ENCODE data around the gene POMT1.
"Not testable (repeated sequence)": the region's sequence is repeated elsewhere in the genome, so short reads cannot be mapped to it uniquely, and the experiment has no call there.

POMT1 gene, protein sequence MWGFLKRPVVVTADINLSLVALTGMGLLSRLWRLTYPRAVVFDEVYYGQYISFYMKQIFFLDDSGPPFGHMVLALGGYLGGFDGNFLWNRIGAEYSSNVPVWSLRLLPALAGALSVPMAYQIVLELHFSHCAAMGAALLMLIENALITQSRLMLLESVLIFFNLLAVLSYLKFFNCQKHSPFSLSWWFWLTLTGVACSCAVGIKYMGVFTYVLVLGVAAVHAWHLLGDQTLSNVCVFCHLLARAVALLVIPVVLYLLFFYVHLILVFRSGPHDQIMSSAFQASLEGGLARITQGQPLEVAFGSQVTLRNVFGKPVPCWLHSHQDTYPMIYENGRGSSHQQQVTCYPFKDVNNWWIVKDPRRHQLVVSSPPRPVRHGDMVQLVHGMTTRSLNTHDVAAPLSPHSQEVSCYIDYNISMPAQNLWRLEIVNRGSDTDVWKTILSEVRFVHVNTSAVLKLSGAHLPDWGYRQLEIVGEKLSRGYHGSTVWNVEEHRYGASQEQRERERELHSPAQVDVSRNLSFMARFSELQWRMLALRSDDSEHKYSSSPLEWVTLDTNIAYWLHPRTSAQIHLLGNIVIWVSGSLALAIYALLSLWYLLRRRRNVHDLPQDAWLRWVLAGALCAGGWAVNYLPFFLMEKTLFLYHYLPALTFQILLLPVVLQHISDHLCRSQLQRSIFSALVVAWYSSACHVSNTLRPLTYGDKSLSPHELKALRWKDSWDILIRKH

DNA sequence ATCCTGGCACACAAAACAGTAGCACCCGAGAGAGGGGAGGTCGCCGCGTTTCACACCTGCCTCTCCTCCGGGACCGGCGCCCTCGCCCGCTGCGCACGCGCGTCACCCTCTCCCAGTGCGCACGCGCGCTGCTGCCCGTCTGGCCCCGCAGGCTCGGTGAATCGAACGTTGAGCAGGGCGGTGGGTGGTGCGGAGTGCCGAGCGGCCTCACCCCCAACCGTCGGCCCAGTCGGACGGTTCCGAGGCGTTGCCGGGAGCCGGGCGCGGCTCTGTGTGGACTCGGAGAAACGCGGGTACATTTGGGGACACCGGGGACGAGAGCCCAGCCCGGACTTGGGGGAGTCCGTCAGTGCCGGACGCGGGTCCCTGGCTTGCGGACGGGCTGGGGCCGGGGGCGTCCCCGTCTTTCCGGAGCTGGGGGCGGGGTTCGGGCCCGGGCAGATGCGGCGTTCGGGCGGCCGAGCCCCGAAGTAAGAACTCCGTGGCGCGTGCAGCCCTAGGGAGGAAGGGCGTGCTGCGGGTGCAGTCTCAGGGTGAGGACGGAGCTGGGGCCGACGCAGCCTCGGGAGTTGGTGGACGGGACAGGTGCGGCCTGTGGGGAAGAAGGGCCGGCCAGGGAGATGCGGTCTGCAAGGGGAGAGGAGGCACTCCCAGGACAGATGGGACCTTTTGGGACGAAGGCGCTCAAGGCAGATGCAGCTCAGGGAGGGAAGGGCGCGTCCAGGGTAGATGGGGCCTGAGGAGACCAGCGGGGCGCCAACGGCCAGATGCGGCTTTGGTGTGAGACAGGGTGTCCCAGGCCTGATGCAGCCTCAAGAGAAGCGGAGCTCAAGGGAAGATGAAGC, at the start of gene POMT1:
POMT1 (plus strand) TSS at position 138 of the 845 bp plus-strand sequence. CDS start 1,301 bp downstream, outside the sequence.
- H3K4me3 ChIP-seq (ENCODE audit: low read depth, low read length), result peak within 1 kb of the TSS; percentile 87
- TF ChIP-seq, protein P1, sequence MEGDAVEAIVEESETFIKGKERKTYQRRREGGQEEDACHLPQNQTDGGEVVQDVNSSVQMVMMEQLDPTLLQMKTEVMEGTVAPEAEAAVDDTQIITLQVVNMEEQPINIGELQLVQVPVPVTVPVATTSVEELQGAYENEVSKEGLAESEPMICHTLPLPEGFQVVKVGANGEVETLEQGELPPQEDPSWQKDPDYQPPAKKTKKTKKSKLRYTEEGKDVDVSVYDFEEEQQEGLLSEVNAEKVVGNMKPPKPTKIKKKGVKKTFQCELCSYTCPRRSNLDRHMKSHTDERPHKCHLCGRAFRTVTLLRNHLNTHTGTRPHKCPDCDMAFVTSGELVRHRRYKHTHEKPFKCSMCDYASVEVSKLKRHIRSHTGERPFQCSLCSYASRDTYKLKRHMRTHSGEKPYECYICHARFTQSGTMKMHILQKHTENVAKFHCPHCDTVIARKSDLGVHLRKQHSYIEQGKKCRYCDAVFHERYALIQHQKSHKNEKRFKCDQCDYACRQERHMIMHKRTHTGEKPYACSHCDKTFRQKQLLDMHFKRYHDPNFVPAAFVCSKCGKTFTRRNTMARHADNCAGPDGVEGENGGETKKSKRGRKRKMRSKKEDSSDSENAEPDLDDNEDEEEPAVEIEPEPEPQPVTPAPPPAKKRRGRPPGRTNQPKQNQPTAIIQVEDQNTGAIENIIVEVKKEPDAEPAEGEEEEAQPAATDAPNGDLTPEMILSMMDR (IDR thresholded peaks at IDR 0.05; ENCODE audit: low read depth, low read length, missing control alignments), result no peak
- in situ Hi-C loops (cut with HindIII; ENCODE audit: low sequenced_read_pairs), result no loop called here
- DNase-seq (ENCODE audit: low read depth), result peak; percentile 34

DNA sequence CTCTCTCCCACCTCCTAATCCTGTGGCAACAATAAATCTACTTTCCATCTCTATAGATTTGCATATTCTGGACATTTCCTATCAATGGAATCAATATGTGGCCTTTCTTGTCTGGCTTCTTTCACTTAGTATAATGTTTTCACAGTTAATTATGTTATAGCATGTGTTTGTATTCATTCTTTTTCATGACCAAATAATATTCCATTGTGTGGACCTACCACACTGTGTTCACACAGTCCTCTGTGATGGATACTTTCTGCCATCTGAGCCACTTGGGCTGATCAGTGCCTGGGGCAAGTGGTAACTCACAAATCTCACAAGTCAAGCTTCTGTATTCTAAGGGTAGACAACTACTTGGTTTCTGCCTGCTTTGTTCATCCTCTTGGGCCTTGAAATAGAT, 48.7 kb upstream of the POMT1 start:
- H3K4me3 ChIP-seq (ENCODE audit: low read depth, low read length), result no peak overlapping the region
- in situ Hi-C loops (cut with HindIII; ENCODE audit: low sequenced_read_pairs), result no loop called here
- TF ChIP-seq, protein P1 (IDR thresholded peaks at IDR 0.05; ENCODE audit: low read depth, low read length, missing control alignments), result no peak
- no peak for DNase-seq (ENCODE audit: low read depth)

DNA sequence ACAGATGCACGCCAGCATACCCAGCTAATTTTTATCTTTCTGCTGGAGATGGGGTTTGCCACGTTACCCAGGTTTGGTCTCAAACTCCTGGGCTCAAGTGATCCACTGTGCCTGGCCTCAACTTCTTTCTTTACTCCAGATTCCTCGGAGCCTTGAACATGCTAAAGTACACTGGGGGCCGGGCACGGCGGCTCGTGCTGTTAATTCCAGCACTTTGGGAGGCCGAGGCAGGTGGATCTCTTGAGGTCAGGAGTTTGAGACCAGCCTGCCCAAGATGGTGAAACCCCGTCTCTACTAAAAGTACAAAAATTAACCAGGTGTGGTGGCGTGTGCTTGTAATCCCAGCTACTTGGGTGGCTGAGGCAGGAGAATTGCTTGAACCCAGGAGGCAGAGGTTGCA, 47.1 kb upstream of the POMT1 start:
- H3K4me3 ChIP-seq (ENCODE audit: low read depth, low read length); DNase-seq (ENCODE audit: low read depth); in situ Hi-C loops (cut with HindIII; ENCODE audit: low sequenced_read_pairs): not testable (repeated sequence)

DNA sequence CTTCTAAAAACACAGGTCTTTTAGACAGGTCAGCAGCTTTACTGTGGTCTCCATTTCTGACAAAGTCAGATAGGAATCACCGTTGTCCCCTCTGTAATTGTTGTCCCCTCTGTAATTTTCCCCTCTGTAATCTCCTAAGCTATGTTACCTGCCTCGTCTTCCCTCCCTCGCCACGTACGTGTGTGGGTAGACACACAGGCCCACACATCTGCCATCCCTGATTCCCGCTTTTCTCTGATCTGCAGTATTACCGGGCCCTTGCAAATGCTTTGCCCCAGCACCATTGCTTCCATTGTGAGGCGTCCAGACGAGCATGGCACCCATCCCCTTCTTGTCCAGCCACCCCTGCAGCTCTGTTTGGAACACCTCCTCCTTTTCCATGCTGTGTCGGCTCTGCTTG, 45.0 kb upstream of the POMT1 start:
- H3K4me3 ChIP-seq (ENCODE audit: low read depth, low read length), result no peak overlapping the region
- TF ChIP-seq, protein P1 (IDR thresholded peaks at IDR 0.05; ENCODE audit: low read depth, low read length, missing control alignments), result no peak
- in situ Hi-C loops (cut with HindIII; ENCODE audit: low sequenced_read_pairs), result no loop called here
- DNase-seq (ENCODE audit: low read depth), result no peak

DNA sequence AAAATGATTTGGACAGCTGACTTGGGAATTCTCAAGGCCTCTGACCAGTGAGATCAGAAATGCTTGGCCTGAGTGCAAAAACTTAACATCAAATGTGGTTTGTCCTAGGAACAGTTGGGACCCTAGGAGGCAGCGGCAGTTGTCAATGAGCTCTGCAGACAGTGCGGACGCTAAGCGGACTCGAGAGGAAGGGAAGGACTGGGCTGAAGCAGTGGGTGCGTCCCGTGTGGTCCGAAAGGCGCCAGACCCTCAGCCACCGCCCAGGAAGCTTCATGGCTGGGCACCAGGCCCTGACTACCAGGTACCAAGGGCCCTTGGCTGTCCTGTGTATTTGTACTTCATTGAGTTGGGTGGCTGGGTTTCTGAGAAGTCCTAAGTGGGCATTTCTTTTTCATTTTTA, 43.7 kb upstream of the POMT1 start:
- in situ Hi-C loops (cut with HindIII; ENCODE audit: low sequenced_read_pairs), result no loop called here
- no peak for DNase-seq (ENCODE audit: low read depth)
- H3K4me3 ChIP-seq (ENCODE audit: low read depth, low read length), result no peak overlapping the region
- TF ChIP-seq, protein P1 (IDR thresholded peaks at IDR 0.05; ENCODE audit: low read depth, low read length, missing control alignments), result no peak

DNA sequence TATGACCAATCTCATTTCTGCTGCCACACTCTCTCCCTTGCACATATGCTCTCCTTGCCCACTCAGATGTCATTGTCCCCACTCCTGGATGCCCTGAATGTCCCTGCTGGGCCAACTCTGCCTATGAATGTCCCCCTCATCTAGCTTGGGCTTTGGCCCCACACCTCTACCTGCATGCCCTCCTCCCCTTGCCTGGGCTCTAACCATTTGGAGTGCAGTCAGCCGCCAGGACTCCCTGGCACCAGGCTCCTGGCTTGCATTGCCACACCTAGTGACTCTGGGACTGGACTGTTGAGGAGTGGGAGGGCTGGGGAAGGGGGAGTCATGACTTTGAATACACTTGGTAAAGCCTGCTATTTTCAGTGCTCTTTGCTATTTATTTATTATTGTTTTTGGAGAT, 41.6 kb upstream of the POMT1 start:
- DNase-seq (ENCODE audit: low read depth), result no peak
- H3K4me3 ChIP-seq (ENCODE audit: low read depth, low read length), result no peak overlapping the region
- in situ Hi-C loops (cut with HindIII; ENCODE audit: low sequenced_read_pairs), result no loop called here
- TF ChIP-seq, protein P1 (IDR thresholded peaks at IDR 0.05; ENCODE audit: low read depth, low read length, missing control alignments), result no peak
